Right cardiac atrium (tissue), 5 donors: ENCODE measurements around the gene NELL1. TPM values are rescaled to one million over a fixed set of nuclear protein-coding genes. Genes with fewer than 3 reads are reported as not detected.
A peak's percentile ranks its signal among the peaks of the same experiment; 100 is the strongest.

ENCODE experiments used
- ATAC-seq, 2 donors: fragments of 200-7000 bp; cut with Tn5 transposase; one replicate each; pipeline versions ENCODE4 v1.8.0 to v1.9.1; 2020; ENCODE audit warnings: moderate library complexity in 2 of 2, mild to moderate bottlenecking in 1 of 2
- DNase-seq, 3 donors: peaks; one replicate each; pipeline ENCODE4 v3.0.0-alpha.2; 2020
- H3K27ac ChIP-seq: one replicate; pipeline ENCODE4 v1.5.1; 2013; ENCODE audit warnings: mild to moderate bottlenecking, low read length, control low read depth, moderate library complexity
- H3K27me3 ChIP-seq: one replicate; pipeline ENCODE4 v1.6.1; 2013; ENCODE audit not compliant: control insufficient read depth, insufficient read depth
- H3K4me1 ChIP-seq: one replicate; pipeline ENCODE4 v1.6.1; 2013; ENCODE audit warnings: low read length; ENCODE audit not compliant: control insufficient read depth, insufficient read depth
- H3K4me3 ChIP-seq: one replicate; pipeline ENCODE4 v1.5.1; 2013; ENCODE audit warnings: low read length, control low read depth
- H3K9me3 ChIP-seq: one replicate; pipeline ENCODE4 v1.6.1; 2013; ENCODE audit warnings: low read length; ENCODE audit not compliant: control insufficient read depth
- WGBS: extraction: QIAGEN DNeasy Blood & Tissue Kit; methylation state at CpG from one replicate; pipeline ENCODE4 v1.1.7; 2013; 5-methylcytosine and 5-hydroxymethylcytosine counted together
- intact Hi-C, 4 donors: fragments of 100-400 bp; cut with DNase I; formaldehyde crosslinking; loops; one replicate each; pipeline versions ENCODE4 v1.11.0 to v1.14.0; 2022 to 2023
- polyA plus RNA-seq: library from polyadenylated mRNA; stranded (reverse); fragments of 200-250 nt; gene quantifications from one replicate; pipeline ENCODE4 v1.2.3, GENCODE V29; 2013
- total RNA-seq, 4 donors: library from RNA; stranded (reverse); fragmentation: NEBNext Ultra II Directional; extraction: Animal tissue kit (Norgen Biotek cat#: 25700); gene quantifications; one replicate each; pipeline ENCODE4 v1.2.1, GENCODE V29; 2021
- donor health status: healthy with polysubstance abuse.
- donor health status: DM: no; HTN: yes; CAD: no.
- donor health status: DM: no; HTN: no; CAD: no.
- donor health status: DM: no; HTN: yes; CAD: no; lungs with severe emphysema.
- donor health status: DM: yes; HTN: yes; CAD: no.

NELL1 gene
- total and polyA plus RNA-seq, 5 donors, result 0.09 to 0.22 TPM; not detected in 3

- Histone ChIP-seq H3K4me3 (no peak overlapping the region), H3K4me1 (no peaks in the 10 kb centered on the region), H3K27ac (no peak overlapping the region), H3K9me3 (no peaks in the 10 kb centered on the region), H3K27me3 (no peaks in the 10 kb centered on the region)
- intact Hi-C loops, result no loop called here
- DNase-seq (peak in 1 of 3 donors; percentile 22), ATAC-seq (no peak)
- WGBS, result 77% methylated on average over 5 of the region's 5 CpGs
Observed at GRCh38 chr11:21534288-21534687, 864.9 kb downstream of the NELL1 start.

GRCh38 chr11:21537980-21538379 lies 868.6 kb downstream of the NELL1 start:
- Histone ChIP-seq H3K4me3 (no peak overlapping the region), H3K4me1 (no peaks in the 10 kb centered on the region), H3K27ac (no peak overlapping the region), H3K27me3 (no peaks in the 10 kb centered on the region), H3K9me3 (no peaks in the 10 kb centered on the region)
- intact Hi-C loops, result no loop called here
- 78% methylated on average over 1 of the region's 1 CpG for WGBS
- no peak for ATAC-seq
- DNase-seq, result no peak

DNA sequence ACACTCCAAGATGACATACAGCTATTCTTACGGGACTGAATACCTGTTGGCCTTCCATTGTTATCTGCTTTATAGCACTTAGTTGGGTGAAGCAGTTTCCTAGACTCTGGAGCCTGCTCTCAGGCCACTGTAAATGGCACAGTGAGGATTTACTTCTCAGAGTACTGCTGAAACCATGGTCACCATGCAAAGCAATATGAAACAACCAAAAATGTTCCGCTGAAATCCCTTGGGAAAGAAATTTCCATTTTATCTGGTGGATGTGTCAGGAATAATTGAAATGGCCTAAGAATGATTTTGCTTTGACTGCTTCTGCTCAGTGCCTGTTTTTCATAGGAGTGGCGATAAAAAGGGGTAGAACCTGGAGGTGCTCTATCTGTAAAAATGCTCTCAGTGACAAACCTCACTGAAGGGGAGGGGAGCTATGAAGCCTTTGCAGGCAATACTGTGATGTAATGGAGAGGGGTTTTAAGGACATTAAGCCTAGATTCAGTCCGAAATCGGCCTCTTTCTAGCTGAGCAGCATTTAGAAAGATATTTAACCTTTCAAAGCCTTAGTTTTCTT lies 871.9 kb downstream of the NELL1 start:
- ATAC-seq (no peak), DNase-seq (no peak)
- intact Hi-C loops, result no loop called here
- Histone ChIP-seq H3K4me1 (no peaks in the 10 kb centered on the region), H3K27me3 (no peaks in the 10 kb centered on the region), H3K9me3 (no peaks in the 10 kb centered on the region), H3K4me3 (no peak overlapping the region), H3K27ac (no peak overlapping the region)
- WGBS, result 78% methylated on average over 5 of the region's 5 CpGs

GRCh38 chr11:21543901-21544300 lies 874.5 kb downstream of the NELL1 start:
- no peaks in the 10 kb centered on the region for H3K4me1 ChIP-seq
- intact Hi-C loops, result no loop called here
- no peak overlapping the region for H3K27ac ChIP-seq
- DNase-seq (no peak), ATAC-seq (no peak)
- no peaks in the 10 kb centered on the region for H3K27me3 ChIP-seq
- no peak overlapping the region for H3K4me3 ChIP-seq
- no peaks in the 10 kb centered on the region for H3K9me3 ChIP-seq

DNA sequence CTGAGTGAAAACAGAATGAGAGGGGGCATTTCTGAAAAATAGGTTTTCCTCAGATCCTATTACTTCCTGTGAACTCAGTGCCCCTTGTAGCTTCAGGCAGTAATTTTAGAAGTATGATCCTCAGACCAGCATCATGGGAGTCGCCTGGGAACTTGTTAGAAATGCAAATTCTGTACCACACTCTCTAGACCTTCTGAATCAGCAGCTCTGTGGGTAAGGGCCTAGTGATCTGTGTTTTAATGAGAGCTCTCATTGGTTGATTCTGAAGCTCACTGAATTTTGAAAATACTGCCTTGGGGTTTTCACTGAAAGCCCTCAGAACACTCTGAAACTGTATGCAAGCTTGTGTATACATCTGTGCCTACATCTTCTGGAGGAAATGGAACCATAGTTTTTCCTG lies 876.3 kb downstream of the NELL1 start:
- 56% methylated on average over 1 of the region's 1 CpG for WGBS
- intact Hi-C loops, result no loop called here
- ATAC-seq, result no peak
- no peak overlapping the region for H3K27ac ChIP-seq
- no peak overlapping the region for H3K4me3 ChIP-seq
- no peak for DNase-seq
- no peaks in the 10 kb centered on the region for H3K9me3 ChIP-seq
- no peaks in the 10 kb centered on the region for H3K27me3 ChIP-seq
- H3K4me1 ChIP-seq, result no peaks in the 10 kb centered on the region

- Histone ChIP-seq H3K4me3 (no peak overlapping the region), H3K9me3 (no peaks in the 10 kb centered on the region), H3K27me3 (no peaks in the 10 kb centered on the region), H3K27ac (no peak overlapping the region), H3K4me1 (no peaks in the 10 kb centered on the region)
- ATAC-seq (no peak), DNase-seq (no peak)
- WGBS, result 30% methylated on average over 1 of the region's 1 CpG
- intact Hi-C loops, result no loop called here
Observed at GRCh38 chr11:21546703-21547102, 877.3 kb downstream of the NELL1 start.

- no peak overlapping the region for H3K27ac ChIP-seq
- H3K4me1 ChIP-seq, result no peaks in the 10 kb centered on the region
- ATAC-seq, result no peak
- H3K9me3 ChIP-seq, result no peaks in the 10 kb centered on the region
- DNase-seq, result no peak
- H3K4me3 ChIP-seq, result no peak overlapping the region
- intact Hi-C loops, result no loop called here
- 33% methylated on average over 1 of the region's 1 CpG for WGBS
- H3K27me3 ChIP-seq, result no peaks in the 10 kb centered on the region
Observed at GRCh38 chr11:21552911-21553310, 883.5 kb downstream of the NELL1 start.

GRCh38 chr11:21553795-21554194 lies 884.4 kb downstream of the NELL1 start:
- Histone ChIP-seq H3K27me3 (no peaks in the 10 kb centered on the region), H3K4me3 (no peak overlapping the region), H3K9me3 (no peaks in the 10 kb centered on the region), H3K27ac (no peak overlapping the region), H3K4me1 (no peaks in the 10 kb centered on the region)
- ATAC-seq (no peak), DNase-seq (no peak)
- intact Hi-C loops, result no loop called here
- WGBS, result 68% methylated on average over 1 of the region's 1 CpG

DNA sequence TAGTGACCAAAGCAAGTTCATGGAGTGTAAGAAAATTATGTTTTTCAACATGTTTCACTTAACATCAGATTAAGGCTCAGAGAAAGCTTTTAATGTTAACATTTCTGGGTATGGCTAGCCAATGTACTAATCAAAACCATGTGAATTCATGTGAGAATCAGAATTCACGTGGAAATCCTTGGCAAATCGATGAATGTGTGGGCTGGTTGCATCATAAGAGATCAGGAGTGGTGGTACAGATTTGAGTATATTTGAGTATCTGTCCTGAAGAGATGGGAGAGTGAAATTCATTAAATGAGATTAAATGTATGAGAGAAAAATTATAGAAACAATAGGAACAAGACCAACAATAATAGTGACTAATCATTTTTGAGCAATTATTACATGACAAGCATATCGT lies 884.9 kb downstream of the NELL1 start:
- WGBS, result 72% methylated on average over 3 of the region's 3 CpGs
- intact Hi-C loops, result no loop called here
- no peaks in the 10 kb centered on the region for H3K27me3 ChIP-seq
- DNase-seq (no peak), ATAC-seq (no peak)
- no peaks in the 10 kb centered on the region for H3K9me3 ChIP-seq
- H3K4me1 ChIP-seq, result no peaks in the 10 kb centered on the region
- no peak overlapping the region for H3K4me3 ChIP-seq
- H3K27ac ChIP-seq, result no peak overlapping the region

- no peak for DNase-seq
- 77% methylated on average over 3 of the region's 3 CpGs for WGBS
- H3K27ac ChIP-seq, result no peak overlapping the region
- no peak for ATAC-seq
- H3K4me1 ChIP-seq, result no peaks in the 10 kb centered on the region
- H3K4me3 ChIP-seq, result no peak overlapping the region
- intact Hi-C loops, result no loop called here
- no peaks in the 10 kb centered on the region for H3K9me3 ChIP-seq
- H3K27me3 ChIP-seq, result no peaks in the 10 kb centered on the region
Observed at GRCh38 chr11:21556926-21557325, 887.5 kb downstream of the NELL1 start.

- intact Hi-C loops, result no loop called here
- WGBS, result 68% methylated on average over 2 of the region's 2 CpGs
Observed at GRCh38 chr11:21560466-21560975, 891.1 kb downstream of the NELL1 start.

DNA sequence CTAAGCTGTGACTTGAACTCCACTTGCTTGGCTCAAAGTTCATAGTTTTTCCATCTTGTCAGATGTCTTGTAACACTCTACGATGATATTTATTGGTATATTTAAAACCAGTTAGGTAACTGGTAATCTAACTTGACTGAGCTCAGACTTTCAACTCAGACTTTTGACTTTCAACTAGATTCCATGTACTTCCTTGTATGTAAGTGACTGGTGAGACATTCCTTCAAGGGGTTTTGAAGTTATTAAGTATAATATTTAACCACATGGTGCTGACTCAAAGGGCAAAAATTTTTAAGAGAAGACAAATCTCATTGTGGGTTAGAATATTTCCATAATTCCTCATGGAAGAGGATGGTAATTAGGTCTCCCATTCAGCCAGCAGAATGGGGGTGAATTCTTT lies 892.2 kb downstream of the NELL1 start:
- H3K27ac ChIP-seq, result no peak overlapping the region
- intact Hi-C loops, result no loop called here
- no peak for ATAC-seq
- no peak for DNase-seq
- no peaks in the 10 kb centered on the region for H3K4me1 ChIP-seq
- no peaks in the 10 kb centered on the region for H3K9me3 ChIP-seq
- no peak overlapping the region for H3K4me3 ChIP-seq
- WGBS, result 80% methylated on average over 1 of the region's 1 CpG
- no peaks in the 10 kb centered on the region for H3K27me3 ChIP-seq

More at GRCh38 chr11:21560466-21560975, 891.1 kb downstream of the NELL1 start:
- no peak for ATAC-seq
- H3K9me3 ChIP-seq, result no peaks in the 10 kb centered on the region
- H3K4me3 ChIP-seq, result no peak overlapping the region
- no peaks in the 10 kb centered on the region for H3K4me1 ChIP-seq
- H3K27ac ChIP-seq, result no peak overlapping the region
- DNase-seq, result no peak
- H3K27me3 ChIP-seq, result no peaks in the 10 kb centered on the region
